ENCODE data around the gene CACNA1D.

GRCh38 chr3:53791317-53791716 lies 296.9 kb downstream of the CACNA1D start:
- no peak for TF ChIP-seq GATA3 (IDR thresholded peaks at IDR 0.05; ENCODE audit: low read depth, low read length)
- TF ChIP-seq GATA2 (IDR thresholded peaks at IDR 0.05; ENCODE audit: low read depth, low read length), result no peak

All from SH-SY5Y (cell line).